HG03575 (cell line): ENCODE results near the gene TESMIN.

Experiments used
- ATAC-seq: cut with Tn5 transposase; IDR thresholded peaks from one replicate; pipeline ENCODE4 v1.9.1; 2021; ENCODE audit not compliant: unreplicated experiment, insufficient number of reproducible peaks, low FRiP score; ENCODE audit errors: extremely low read depth

TESMIN gene

DNA sequence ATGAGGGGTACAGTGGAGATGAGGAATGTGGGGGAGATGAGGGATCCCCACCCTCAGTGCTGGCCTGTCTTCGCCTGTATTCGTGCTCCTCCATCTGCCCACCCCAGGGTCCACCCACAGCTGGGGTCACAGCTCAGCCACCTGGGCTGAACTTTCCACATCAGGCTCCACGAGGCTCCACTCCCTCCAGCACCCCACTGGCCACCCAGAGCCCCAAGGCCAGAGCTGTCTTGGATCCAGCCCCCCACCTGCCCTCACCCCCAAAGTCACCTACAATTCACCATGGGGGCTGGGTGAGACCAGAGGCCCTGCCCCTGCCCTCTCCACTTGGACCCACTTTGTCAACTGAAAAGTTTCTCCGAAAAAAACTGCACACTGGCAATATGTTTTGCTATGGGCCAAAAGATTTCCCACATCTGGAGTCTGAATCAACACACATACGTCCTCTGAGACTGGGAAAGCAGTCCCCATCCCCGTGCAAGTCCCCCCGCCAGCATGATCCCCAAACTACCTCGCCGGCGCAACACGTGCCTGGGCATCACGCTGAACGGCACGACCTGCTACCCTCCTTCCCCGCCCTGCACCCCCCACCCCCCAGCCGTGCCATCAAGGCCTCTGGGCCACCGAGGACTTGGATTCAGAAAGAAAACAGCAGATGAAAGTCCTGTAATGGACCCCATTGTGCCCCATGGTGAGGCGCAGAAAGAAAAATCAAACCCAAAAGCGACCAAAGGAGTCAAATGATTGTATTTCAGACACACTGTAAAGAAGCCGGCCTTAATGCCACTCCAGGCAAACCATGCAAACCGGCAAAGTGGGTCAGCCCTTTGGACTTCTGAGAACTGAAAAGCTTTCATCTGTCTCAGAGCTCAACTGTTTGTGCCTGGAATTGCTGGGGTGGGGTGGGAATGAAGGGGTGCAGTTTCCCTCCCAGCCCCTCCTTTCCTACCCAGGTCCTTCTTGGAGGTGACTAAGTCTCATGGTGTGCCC is 83.5 kb downstream of the TESMIN start:
- ATAC-seq: no peak

DNA sequence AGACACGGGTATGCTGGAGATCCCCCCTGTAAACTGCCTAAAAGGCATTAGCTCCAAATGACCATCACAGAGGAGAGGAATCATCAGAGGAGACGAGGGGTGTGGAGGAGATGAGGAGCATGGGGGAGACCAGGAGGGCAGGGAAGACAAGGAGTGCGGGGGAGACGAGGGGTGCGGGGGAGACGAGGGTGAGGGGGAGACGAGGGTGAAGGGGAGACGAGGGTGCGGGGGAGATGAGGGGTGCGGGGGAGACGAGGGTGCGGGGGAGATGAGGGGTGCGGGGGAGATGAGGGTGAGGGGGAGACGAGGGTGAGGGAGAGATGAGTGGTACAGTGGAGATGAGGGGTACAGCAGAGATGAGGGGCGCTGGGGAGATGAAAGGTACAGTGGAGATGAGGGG is 84.5 kb downstream of the TESMIN start:
- no peak for ATAC-seq

DNA sequence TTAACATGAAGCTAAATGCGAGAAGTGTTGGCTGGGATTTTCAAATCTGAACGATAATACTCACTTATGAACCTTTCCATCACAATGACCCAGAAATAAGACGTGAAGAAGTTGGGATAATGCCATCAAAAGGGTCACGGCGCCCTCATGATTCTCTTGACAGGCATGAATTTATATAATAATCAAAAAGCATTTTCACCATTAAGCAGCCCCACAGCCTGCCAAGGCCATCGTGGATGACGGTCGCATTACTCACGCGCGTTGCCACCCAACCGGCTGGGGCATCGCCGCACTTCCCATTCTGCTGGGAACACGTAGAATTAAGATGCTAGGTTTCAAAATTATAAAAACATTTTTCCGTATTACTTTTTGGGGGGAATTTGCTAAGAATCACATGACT is 85.9 kb downstream of the TESMIN start:
- no peak for ATAC-seq

DNA sequence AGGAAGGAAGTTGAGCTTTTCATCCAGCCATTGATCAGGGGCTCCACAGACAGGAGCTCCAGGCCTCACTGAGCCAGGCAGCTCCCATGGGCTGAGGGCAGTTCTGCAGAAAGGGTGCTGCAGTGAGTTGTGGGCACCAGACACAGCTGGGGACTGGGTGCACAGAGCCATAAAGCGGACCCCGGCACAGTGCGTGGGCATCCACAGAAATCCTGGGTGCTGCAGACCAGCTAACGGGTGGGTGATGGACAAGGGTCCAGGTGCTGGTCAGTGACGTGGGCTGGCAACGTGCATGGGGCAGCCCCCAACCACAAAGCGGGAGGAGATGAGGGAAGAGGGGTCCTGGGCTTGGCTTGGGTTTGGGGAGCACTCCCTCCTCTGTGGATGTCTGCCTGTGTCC is 86.4 kb downstream of the TESMIN start:
- ATAC-seq: no peak

DNA sequence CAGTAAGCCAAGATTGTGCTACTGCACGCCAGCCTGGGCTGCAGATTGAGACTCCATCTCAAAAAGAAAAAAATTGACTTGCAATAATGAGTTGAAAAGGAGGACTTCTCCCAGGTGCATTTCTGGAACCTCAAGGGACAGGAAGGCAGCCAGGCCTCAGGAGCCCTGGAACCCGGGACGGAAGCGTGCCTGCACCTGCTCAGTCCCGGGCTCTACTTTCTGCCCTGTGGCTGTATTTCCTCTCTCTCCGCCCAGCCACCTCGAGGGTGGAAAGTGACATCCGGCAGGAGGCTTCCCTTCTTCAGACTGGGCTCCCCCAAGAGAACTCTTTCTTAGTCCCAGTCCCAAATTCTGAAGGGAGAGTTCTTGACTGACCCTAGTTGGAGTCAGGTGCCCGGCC is 87.2 kb downstream of the TESMIN start:
- ATAC-seq: no peak

DNA sequence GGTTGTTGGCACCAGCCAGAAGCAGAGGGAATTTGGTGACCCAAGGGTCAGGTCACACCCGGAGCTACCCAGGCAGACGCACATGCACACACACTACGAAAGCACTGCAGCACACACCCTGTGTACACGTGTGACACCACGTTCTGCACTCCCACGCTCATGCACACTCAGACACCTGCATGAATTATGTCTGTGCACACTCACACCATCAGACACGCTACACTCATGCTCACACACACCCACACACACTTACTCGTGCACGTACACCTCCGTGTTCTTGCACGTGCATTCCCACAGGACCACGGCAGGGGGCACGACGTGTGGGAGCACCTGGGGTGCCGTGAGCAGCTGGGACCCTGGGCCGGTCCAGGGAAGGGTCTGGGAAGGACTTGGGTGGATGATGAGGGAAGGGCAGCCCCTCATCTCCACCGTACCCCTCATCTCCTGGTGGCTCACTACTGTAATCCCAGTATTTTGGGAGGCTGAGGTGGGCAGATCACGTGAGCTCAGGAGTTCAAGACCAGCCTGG is 87.8 kb downstream of the TESMIN start:
- no peak for ATAC-seq

DNA sequence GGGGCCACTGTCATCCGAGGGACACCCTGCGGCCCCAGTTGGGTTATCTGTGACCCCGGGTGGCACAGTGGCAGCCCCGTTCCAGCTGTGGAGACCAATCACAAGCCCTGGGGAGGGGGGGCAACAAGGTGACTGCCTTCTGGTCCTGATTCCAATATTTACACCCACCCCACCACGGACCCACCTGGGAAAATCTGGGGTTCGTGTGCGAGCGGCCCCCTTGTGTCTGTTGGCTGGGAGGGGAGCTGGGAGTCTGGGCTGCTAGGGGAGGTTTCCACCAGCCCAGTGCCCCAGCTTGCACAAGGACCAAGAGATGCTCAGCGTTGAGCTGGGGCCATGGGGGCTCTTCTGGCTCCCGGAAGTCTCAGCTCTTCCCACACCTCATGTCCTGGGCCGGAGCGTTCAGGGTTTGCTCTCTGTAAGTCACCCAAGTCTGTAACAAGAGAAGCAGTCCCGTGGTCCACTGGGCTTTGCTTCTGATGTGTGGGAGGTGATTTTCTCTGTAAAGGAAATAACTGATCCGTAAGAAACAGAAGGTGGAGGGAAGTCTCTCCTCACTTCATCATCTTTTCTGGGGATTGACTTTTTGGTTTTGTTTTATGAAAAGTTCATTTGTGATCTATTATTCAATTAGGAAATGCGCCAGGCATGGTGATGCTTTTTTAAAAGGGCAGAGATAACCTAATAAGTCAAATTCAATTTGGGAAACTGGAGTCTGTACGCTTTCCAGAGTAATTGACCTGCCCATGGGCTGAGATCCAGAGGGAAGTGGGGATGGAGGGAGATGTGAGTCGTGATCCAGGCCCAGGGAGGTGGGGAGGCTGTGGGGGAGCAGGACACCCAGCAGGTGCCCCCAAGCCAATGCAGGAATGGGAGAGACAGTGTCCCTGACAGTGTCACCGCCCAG is 89.4 kb downstream of the TESMIN start:
- no peak for ATAC-seq

DNA sequence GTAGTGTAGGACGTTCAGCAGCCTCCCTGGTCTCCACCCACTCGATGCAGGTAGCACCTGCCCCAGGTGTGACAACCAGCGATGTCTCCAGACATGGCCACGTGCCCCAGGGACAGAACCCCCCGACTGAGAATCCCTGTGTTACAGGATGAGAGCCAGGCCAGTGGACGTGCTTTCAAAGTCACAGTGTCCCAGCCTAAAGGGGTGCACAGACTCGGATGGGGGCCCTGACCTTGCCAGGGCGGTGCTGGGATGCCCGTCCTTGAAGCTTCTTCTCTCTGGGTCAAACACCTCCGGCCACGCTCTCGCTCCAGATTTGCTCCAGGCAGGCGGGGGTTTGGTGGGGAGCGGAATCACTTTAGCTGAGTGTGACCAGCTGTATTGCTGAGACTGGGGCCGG is 90.3 kb downstream of the TESMIN start:
- ATAC-seq: no peak

DNA sequence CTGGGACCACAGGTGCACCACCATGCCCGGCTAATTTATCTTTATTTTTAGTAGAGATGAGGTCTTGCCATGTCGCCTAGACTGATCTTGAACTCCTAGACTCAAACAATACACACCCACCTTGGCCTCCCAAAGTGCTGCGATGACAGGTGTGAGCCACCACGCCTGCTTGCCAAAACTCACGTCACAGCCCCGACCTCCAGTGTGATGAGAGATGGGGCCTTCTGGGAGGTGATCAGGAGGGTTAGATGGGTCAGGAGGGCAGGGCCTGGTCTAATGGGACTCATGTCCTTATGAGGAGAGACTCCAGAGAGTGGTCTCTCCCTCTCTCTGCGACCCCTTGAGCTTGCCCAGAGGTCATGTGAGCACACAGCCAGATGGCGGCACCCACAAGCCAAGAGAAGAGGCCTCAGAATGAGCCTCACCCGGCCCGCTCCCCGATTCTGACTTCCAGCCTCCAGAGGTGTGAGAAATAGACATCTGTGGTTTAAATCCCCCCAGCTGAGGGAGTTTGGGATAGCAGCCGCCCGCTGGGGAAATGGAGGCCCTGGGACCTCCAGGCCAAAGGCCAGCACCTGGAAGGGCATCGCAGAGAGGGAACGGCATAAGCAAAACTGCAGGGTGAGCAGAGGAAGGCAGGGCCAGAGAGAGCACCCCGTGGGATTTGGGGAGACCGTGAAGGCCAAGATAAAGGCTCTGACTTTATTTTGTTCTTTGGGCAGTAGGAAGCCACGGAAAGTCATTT is 91.1 kb downstream of the TESMIN start:
- no peak for ATAC-seq

DNA sequence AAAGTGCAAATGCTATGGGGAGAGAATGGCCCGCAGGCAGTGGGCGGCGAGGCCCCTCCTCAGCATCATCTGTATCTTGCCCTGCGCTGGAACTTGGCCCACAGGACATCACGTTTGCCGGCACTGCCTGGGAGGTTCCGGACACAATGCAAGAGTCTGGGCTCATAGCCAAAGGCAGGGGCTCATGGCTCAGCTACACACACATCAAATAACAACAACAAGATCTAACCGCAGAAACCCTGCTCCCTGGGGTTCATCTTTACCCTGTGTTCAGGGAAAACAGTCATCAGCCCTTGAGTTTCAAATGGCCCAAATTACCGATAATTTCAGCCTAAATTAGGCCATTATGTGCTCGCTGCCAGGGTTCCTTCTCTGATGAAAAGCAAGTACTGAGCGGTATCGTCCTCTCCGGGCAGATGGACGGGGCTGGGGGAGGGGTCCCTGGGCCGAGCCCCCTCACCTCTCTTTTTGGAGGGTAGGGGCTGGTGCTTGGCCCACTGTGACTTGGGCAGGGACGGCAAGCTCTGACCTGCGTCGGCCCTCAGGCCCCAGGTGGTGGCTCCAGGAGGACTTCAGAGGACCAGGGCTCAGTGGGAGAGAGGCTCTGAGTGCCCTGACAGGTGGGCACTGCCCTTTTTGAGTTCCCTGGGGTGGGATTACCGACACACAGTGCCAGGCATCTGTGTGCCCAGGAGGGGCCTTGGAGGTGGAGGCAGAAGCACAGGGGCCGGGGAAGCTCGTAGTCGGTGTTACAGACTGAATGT is 92.0 kb downstream of the TESMIN start:
- no peak for ATAC-seq

DNA sequence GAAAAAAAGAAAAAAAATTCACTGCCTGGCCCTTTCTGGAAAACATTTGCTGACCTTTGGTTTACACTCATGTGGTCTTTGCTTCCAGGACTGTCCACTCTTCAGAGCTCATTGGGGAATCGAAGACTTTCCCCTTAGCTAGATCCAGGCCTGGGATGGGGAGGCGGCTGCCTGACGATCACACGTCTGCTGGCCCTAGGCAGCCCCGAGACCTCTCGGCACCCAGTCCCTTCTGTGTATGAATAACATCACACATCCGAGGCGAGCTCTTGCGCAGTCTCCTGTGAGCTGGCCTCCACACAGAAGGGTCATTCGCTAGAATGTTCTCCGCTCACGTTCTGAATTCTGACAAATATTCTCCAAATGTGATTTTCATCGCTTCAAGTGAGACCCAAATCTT is 92.7 kb downstream of the TESMIN start:
- ATAC-seq: no peak

DNA sequence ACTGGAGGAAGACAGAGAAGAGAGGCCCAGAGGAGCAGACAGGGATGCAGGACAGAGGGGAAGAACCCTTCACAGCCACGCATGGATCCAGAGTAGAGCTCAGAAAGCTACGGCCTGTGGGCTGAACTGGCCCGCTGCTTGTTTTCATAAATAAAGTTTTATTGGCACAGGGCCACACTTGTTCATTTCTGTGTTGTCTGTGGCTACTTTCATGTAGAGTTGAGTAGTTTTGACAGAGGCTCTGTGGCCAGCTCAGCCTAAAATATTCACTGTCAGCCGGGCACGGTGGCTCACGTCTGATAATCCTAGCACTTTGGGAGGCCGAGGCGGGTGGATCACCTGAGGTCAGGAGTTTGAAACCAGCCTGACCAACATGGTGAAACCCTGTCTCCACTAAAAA is 93.2 kb downstream of the TESMIN start:
- ATAC-seq: no peak
